CD14-positive monocyte (primary cell): ENCODE results near the gene GRID1. TPM values are rescaled to one million over a fixed set of nuclear protein-coding genes. Genes with fewer than 3 reads are reported as not detected.

Source experiments
- DNase-seq, 3 donors: peaks; one replicate each; pipeline ENCODE4 v3.0.0-alpha.2; 2011 to 2022
- H2AFZ ChIP-seq: 2 replicates; pipeline ENCODE4 v1.6.0; 2012; ENCODE audit warnings: mild to moderate bottlenecking, low read depth, low read length, inconsistent platforms; ENCODE audit not compliant: insufficient read depth, poor library complexity, severe bottlenecking
- H3K27ac ChIP-seq, 2 donors: 1 replicate in 1 of 2; 2 replicates in 1 of 2; pipeline ENCODE4 v1.5.1; 2012 to 2013; ENCODE audit warnings: low read length in 2 of 2, control low read depth in 1 of 2, inconsistent platforms in 1 of 2, low read depth in 1 of 2, mild to moderate bottlenecking in 1 of 2
- H3K27me3 ChIP-seq, 2 donors: one replicate each; pipeline versions ENCODE4 v1.6.0 to v1.6.1; 2011 to 2013; ENCODE audit warnings: low read length in 2 of 2; ENCODE audit not compliant: control insufficient read depth in 2 of 2, insufficient read depth in 2 of 2
- H3K36me3 ChIP-seq, 2 donors: replicated peaks in 1 of 2; 1 replicate in 1 of 2; 2 replicates in 1 of 2; pipeline versions ENCODE4 v1.5.1 to v1.6.1; 2012 to 2013; ENCODE audit warnings: low read length in 2 of 2, control low read depth in 1 of 2, inconsistent platforms in 1 of 2, mild to moderate bottlenecking in 1 of 2; ENCODE audit not compliant: insufficient read depth in 2 of 2, control insufficient read depth in 1 of 2
- H3K4me1 ChIP-seq, 2 donors: 1 replicate in 1 of 2; 2 replicates in 1 of 2; pipeline versions ENCODE4 v1.5.1 to v1.6.1; 2012 to 2013; ENCODE audit warnings: low read length in 2 of 2, control low read depth in 1 of 2, inconsistent platforms in 1 of 2, mild to moderate bottlenecking in 1 of 2, moderate library complexity in 1 of 2; ENCODE audit not compliant: insufficient read depth in 2 of 2, control insufficient read depth in 1 of 2
- H3K4me2 ChIP-seq: replicated peaks from 2 replicates; pipeline ENCODE3; 2012; ENCODE audit warnings: low read length, moderate library complexity, mild to moderate bottlenecking; ENCODE audit not compliant: poor library complexity, severe bottlenecking; ENCODE audit errors: extremely low read depth
- H3K4me3 ChIP-seq, 3 experiments: fragments of 200-600 bp in 1 of 3; sonication (generic) in 1 of 3; replicated peaks in 1 of 3; 1 replicate in 2 of 3; 2 replicates in 1 of 3; pipeline ENCODE4 v1.5.1; 2011 to 2013; ENCODE audit warnings: low read length in 3 of 3, mild to moderate bottlenecking in 3 of 3, control low read depth in 2 of 3, low read depth in 2 of 3, inconsistent platforms in 1 of 3, moderate library complexity in 1 of 3
- H3K79me2 ChIP-seq: 2 replicates; pipeline ENCODE4 v1.6.0; 2012; ENCODE audit warnings: mild to moderate bottlenecking, control low read depth, inconsistent platforms, low read length, moderate library complexity; ENCODE audit not compliant: insufficient read depth
- H3K9ac ChIP-seq: 2 replicates; pipeline ENCODE4 v1.6.0; 2017; ENCODE audit warnings: low read length, mild to moderate bottlenecking; ENCODE audit not compliant: insufficient read depth, poor library complexity, severe bottlenecking
- H3K9me3 ChIP-seq, 2 donors: replicated peaks in 1 of 2; 1 replicate in 1 of 2; 2 replicates in 1 of 2; pipeline versions ENCODE4 v1.5.1 to v1.6.1; 2012 to 2013; ENCODE audit warnings: low read length in 2 of 2, control low read depth in 1 of 2; ENCODE audit not compliant: control insufficient read depth in 1 of 2, insufficient read depth in 1 of 2
- H4K20me1 ChIP-seq: 2 replicates; pipeline ENCODE4 v1.6.0; 2012; ENCODE audit warnings: mild to moderate bottlenecking, low read length, control low read depth, moderate library complexity; ENCODE audit not compliant: insufficient read depth
- H3K27ac Mint-ChIP-seq, 7 donors: one replicate each; pipeline ENCODE4 v1.8.0; 2020; ENCODE audit warnings: mild to moderate bottlenecking in 7 of 7, mixed read lengths in 7 of 7, moderate library complexity in 6 of 7, inconsistent platforms in 2 of 7
- H3K27me3 Mint-ChIP-seq, 3 donors: one replicate each; pipeline ENCODE4 v1.8.0; 2021 to 2022; ENCODE audit warnings: low read depth in 3 of 3, mild to moderate bottlenecking in 3 of 3, mixed read lengths in 3 of 3, moderate library complexity in 3 of 3, inconsistent platforms in 1 of 3
- H3K36me3 Mint-ChIP-seq, 2 donors: one replicate each; pipeline ENCODE4 v1.8.0; 2020; ENCODE audit warnings: mixed read lengths in 2 of 2, inconsistent platforms in 1 of 2, mild to moderate bottlenecking in 1 of 2
- H3K4me1 Mint-ChIP-seq: one replicate; pipeline ENCODE4 v1.8.0; 2020; ENCODE audit warnings: mild to moderate bottlenecking, mixed read lengths
- H3K4me3 Mint-ChIP-seq, 2 donors: one replicate each; pipeline ENCODE4 v1.8.0; 2020; ENCODE audit warnings: mild to moderate bottlenecking in 2 of 2, mixed read lengths in 2 of 2, moderate library complexity in 1 of 2
- H3K9me3 Mint-ChIP-seq, 7 donors: one replicate each; pipeline ENCODE4 v1.8.0; 2020 to 2022; ENCODE audit warnings: mixed read lengths in 7 of 7, mild to moderate bottlenecking in 6 of 7, moderate library complexity in 6 of 7, inconsistent platforms in 2 of 7
- WGBS: methylation state at CpG from one replicate; pipeline ENCODE4 v1.1.5; 2013; ENCODE audit warnings: missing lambda C conversion rate; ENCODE audit not compliant: insufficient coverage; 5-methylcytosine and 5-hydroxymethylcytosine counted together
- intact Hi-C, 2 donors: fragments of 100-400 bp; cut with micrococcal nuclease; formaldehyde crosslinking; loops; one replicate each; pipeline versions ENCODE4 v1.15.0 to v1.15.1; 2023
- polyA plus RNA-seq, 3 donors: library from polyadenylated mRNA; depleted of rRNA in 1 of 3; unstranded in 2 of 3; stranded (reverse) in 1 of 3; fragments of 300-500 nt in 2 of 3; fragments of >200 nt in 1 of 3; fragmentation: Illumina TruSeq in 2 of 3; gene quantifications; 1 replicate in 2 of 3; 2 replicates in 1 of 3; pipeline ENCODE4 v1.2.3, GENCODE V29; 2012 to 2021
- TF ChIP-seq, protein P1 (sequence below): fragments of 200-600 bp; IDR thresholded peaks from one replicate; pipeline ENCODE4 v1.8.0; 2022; ENCODE audit warnings: antibody characterized with exemption, mild to moderate bottlenecking

Gene GRID1
- polyA plus RNA-seq, 3 donors: not detected

DNA sequence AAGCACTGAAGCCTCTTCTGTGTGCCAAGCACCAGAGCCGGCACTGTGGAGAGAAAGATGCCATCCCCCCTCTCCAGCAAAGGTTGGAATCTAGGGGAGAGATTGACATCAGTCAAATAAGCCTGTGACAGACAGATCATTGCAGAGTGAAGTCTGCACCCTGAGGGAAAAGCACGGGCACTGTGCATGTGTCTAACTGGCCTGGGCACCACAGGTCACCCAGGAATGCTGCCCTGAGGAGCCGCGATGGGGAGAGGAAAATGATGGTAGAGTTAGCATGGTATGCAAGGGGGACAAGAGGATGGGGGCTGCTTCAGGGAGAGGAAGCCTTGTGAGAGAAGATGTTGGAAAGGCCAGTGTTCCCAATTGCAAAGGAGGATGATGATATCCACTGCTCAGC, 261.0 kb downstream of the GRID1 start:
- no peaks in the 10 kb centered on the region for H3K4me1 ChIP-seq
- H4K20me1 ChIP-seq: no peaks in the 10 kb centered on the region
- no peaks in the 10 kb centered on the region for H3K9me3 ChIP-seq
- peak overlapping the region in 1 of 7 donors; percentile 15 for H3K27ac Mint-ChIP-seq
- H3K9me3 Mint-ChIP-seq: no peaks in the 10 kb centered on the region
- no peak overlapping the region for H3K4me3 Mint-ChIP-seq
- intact Hi-C loops: no loop called here
- no peaks in the 10 kb centered on the region for H3K36me3 ChIP-seq
- no peak for DNase-seq
- no peaks in the 10 kb centered on the region for H3K79me2 ChIP-seq
- WGBS: 96% methylated on average over 3 of the region's 4 CpGs
- no peak overlapping the region for H2AFZ ChIP-seq
- H3K9ac ChIP-seq: no peak overlapping the region
- H3K4me1 Mint-ChIP-seq: no peaks in the 10 kb centered on the region
- H3K4me2 ChIP-seq: no peak overlapping the region
- peaks cover 0 to 4% (median 2%) of the 10 kb centered on the region in 3 donors for H3K27me3 Mint-ChIP-seq
- H3K27me3 ChIP-seq: no peaks in the 10 kb centered on the region
- H3K36me3 Mint-ChIP-seq: no peaks in the 10 kb centered on the region
- TF ChIP-seq, protein P1, sequence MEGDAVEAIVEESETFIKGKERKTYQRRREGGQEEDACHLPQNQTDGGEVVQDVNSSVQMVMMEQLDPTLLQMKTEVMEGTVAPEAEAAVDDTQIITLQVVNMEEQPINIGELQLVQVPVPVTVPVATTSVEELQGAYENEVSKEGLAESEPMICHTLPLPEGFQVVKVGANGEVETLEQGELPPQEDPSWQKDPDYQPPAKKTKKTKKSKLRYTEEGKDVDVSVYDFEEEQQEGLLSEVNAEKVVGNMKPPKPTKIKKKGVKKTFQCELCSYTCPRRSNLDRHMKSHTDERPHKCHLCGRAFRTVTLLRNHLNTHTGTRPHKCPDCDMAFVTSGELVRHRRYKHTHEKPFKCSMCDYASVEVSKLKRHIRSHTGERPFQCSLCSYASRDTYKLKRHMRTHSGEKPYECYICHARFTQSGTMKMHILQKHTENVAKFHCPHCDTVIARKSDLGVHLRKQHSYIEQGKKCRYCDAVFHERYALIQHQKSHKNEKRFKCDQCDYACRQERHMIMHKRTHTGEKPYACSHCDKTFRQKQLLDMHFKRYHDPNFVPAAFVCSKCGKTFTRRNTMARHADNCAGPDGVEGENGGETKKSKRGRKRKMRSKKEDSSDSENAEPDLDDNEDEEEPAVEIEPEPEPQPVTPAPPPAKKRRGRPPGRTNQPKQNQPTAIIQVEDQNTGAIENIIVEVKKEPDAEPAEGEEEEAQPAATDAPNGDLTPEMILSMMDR: no peak
- no peak overlapping the region for H3K27ac ChIP-seq
- H3K4me3 ChIP-seq: no peak overlapping the region

DNA sequence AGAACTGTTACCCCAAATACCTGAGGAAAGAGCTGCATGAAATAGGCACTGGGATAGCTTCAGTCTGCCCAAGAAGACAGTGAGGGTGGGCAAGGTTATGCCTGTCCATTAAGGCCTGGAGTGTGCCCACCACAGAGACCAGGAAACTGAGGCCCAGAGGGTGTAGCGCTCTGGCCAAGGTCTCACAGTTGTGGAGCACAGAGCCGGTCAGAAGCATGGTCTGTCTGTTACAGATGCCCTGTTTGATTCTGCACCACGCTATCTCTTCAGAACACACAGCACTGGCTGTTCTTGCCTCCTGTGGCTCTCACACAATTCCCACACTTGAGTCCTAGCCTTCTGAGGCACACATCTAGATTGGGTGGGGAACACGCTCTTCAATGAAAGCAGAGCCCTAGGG, 261.4 kb downstream of the GRID1 start:
- no peak overlapping the region for H3K4me3 Mint-ChIP-seq
- Histone ChIP-seq H3K4me1 (no peaks in the 10 kb centered on the region), H3K9ac (no peak overlapping the region), H4K20me1 (no peaks in the 10 kb centered on the region), H3K36me3 (no peaks in the 10 kb centered on the region), H3K27me3 (no peaks in the 10 kb centered on the region), H2AFZ (no peak overlapping the region), H3K4me3 (no peak overlapping the region), H3K4me2 (no peak overlapping the region), H3K79me2 (no peaks in the 10 kb centered on the region), H3K27ac (no peak overlapping the region), H3K9me3 (no peaks in the 10 kb centered on the region)
- H3K9me3 Mint-ChIP-seq: no peaks in the 10 kb centered on the region
- H3K27me3 Mint-ChIP-seq: peaks cover 0 to 4% (median 2%) of the 10 kb centered on the region in 3 donors
- no peaks in the 10 kb centered on the region for H3K36me3 Mint-ChIP-seq
- no peaks in the 10 kb centered on the region for H3K4me1 Mint-ChIP-seq
- no peak for DNase-seq
- intact Hi-C loops: no loop called here
- no peak overlapping the region for H3K27ac Mint-ChIP-seq
- 93% methylated on average over 3 of the region's 4 CpGs for WGBS
- TF ChIP-seq, protein P1: no peak
